Ovary (tissue), 9 donors: ENCODE data around the gene NKD2. TPM values are rescaled to one million over a fixed set of nuclear protein-coding genes. Genes with fewer than 3 reads are reported as not detected.
A peak's percentile ranks its signal among the peaks of the same experiment; 100 is the strongest.

Source experiments
- DNase-seq, 5 donors: peaks; one replicate each; pipeline ENCODE4 v3.0.0-alpha.2; 2019 to 2020
- H3K27ac ChIP-seq, 2 donors: fragments of 200-600 bp; one replicate each; pipeline versions ENCODE4 v1.5.1 to v1.8.0; 2019 to 2022
- H3K27me3 ChIP-seq: fragments of 200-600 bp; one replicate; pipeline ENCODE4 v1.8.0; 2022
- H3K36me3 ChIP-seq: fragments of 200-600 bp; sonication (generic); one replicate; pipeline ENCODE4 v1.5.1; 2019
- H3K4me1 ChIP-seq: one replicate; pipeline ENCODE4 v1.8.1; 2013; ENCODE audit warnings: mild to moderate bottlenecking, moderate library complexity; ENCODE audit not compliant: insufficient read depth
- H3K4me3 ChIP-seq: fragments of 200-600 bp; sonication (generic); one replicate; pipeline ENCODE4 v1.5.1; 2017
- H3K9me3 ChIP-seq, 2 donors: fragments of 200-600 bp in 1 of 2; sonication (generic) in 1 of 2; one replicate each; pipeline versions ENCODE4 v1.5.1 to v1.8.1; 2013 to 2019; ENCODE audit warnings: mild to moderate bottlenecking in 1 of 2, moderate library complexity in 1 of 2
- CTCF ChIP-seq, 3 donors: fragments of 450-650 bp in 2 of 3; fragments of 200-600 bp in 1 of 3; IDR thresholded peaks; one replicate each; pipeline versions ENCODE4 v1.5.1 to v1.8.0; 2016 to 2022; ENCODE audit warnings: antibody characterized with exemption in 3 of 3, mild to moderate bottlenecking in 1 of 3
- EP300 ChIP-seq: sonication (generic); formaldehyde crosslinking; IDR thresholded peaks from one replicate; pipeline ENCODE4 v1.6.1; 2017; ENCODE audit warnings: antibody characterized with exemption
- POLR2A ChIP-seq: fragments of 450-650 bp; IDR thresholded peaks from one replicate; pipeline ENCODE4 v1.6.1; 2017; ENCODE audit warnings: antibody characterized with exemption, mild to moderate bottlenecking, moderate library complexity
- WGBS, 3 donors: extraction: QIAGEN DNeasy Blood & Tissue Kit in 1 of 3; methylation state at CpG; one replicate each; pipeline versions ENCODE4 v1.1.5 to v1.1.7; 2013 to 2017; 5-methylcytosine and 5-hydroxymethylcytosine counted together
- intact Hi-C, 4 donors: fragments of 100-400 bp; cut with DNase I; formaldehyde crosslinking; loops; one replicate each; pipeline versions ENCODE4 v1.11.0 to v1.15.1; 2022 to 2023
- polyA plus RNA-seq, 2 donors: library from polyadenylated mRNA; stranded (reverse); fragments of 200-250 nt in 1 of 2; fragments of 350-450 nt in 1 of 2; fragmentation: Illumina TruSeq in 1 of 2; extraction: RNeasy Lipid Tissue Mini Kit (QIAGEN cat#74804) in 1 of 2; gene quantifications; one replicate each; pipeline ENCODE4 v1.2.3, GENCODE V29; 2013 to 2014
- total RNA-seq, 7 donors: library from RNA; depleted of rRNA in 2 of 7; stranded (reverse); fragments of >200 nt in 2 of 7; fragmentation: NEBNext Ultra II Directional in 3 of 7; extraction: Animal tissue kit (Norgen Biotek cat#: 25700) in 3 of 7; gene quantifications; one replicate each; pipeline versions ENCODE4 v1.1.0 to v1.2.4, GENCODE V29; 2016 to 2023
- donor health status: DM: no; HTN: no; CAD: no; lungs with moderate emphysema.
- donor health status: DM: no; HTN: no; CAD: no.
- donor health status: Bipolar disorder and iron deficiency.
- donor health status: DM: yes; HTN: yes; CAD: no.
- donor health status: DM: no; HTN: no; CAD: no.
- donor health status: DM: yes; HTN: yes; CAD: no.

Gene NKD2
- total and polyA plus RNA-seq, 9 donors, result 0.33 to 17.2 (median 1.4) TPM; not detected in 1

GRCh38 chr5:1038417-1039209, 30.0 kb downstream of the NKD2 start:
- H3K4me1 ChIP-seq, result no peaks in the 10 kb centered on the region
- intact Hi-C loops, result no loop called here
- no peak overlapping the region for H3K4me3 ChIP-seq
- no peaks in the 10 kb centered on the region for H3K9me3 ChIP-seq
- TF ChIP-seq POLR2A, result no peak
- no peak for TF ChIP-seq EP300
- TF ChIP-seq CTCF (IDR thresholded peaks at IDR 0.05), result no peak
- 83 to 88% (median 84%) methylated on average over 28 of the region's 28 CpGs for WGBS, 3 donors
- DNase-seq, result peak in 1 of 5 donors; percentile 11
- H3K36me3 ChIP-seq, result no peaks in the 10 kb centered on the region
- no peak overlapping the region for H3K27ac ChIP-seq
- H3K27me3 ChIP-seq, result no peaks in the 10 kb centered on the region

GRCh38 chr5:1039210-1039548, 30.6 kb downstream of the NKD2 start:
- Histone ChIP-seq H3K9me3 (no peaks in the 10 kb centered on the region), H3K27me3 (no peaks in the 10 kb centered on the region), H3K4me1 (no peaks in the 10 kb centered on the region), H3K4me3 (no peak overlapping the region), H3K36me3 (no peaks in the 10 kb centered on the region), H3K27ac (no peak overlapping the region)
- intact Hi-C loops, result no loop called here
- no peak for TF ChIP-seq POLR2A
- no peak for TF ChIP-seq CTCF (IDR thresholded peaks at IDR 0.05)
- TF ChIP-seq EP300, result no peak
- 79 to 91% (median 85%) methylated on average over 16 of the region's 16 CpGs for WGBS, 3 donors
- DNase-seq, result peak in 1 of 5 donors; percentile 6

DNA sequence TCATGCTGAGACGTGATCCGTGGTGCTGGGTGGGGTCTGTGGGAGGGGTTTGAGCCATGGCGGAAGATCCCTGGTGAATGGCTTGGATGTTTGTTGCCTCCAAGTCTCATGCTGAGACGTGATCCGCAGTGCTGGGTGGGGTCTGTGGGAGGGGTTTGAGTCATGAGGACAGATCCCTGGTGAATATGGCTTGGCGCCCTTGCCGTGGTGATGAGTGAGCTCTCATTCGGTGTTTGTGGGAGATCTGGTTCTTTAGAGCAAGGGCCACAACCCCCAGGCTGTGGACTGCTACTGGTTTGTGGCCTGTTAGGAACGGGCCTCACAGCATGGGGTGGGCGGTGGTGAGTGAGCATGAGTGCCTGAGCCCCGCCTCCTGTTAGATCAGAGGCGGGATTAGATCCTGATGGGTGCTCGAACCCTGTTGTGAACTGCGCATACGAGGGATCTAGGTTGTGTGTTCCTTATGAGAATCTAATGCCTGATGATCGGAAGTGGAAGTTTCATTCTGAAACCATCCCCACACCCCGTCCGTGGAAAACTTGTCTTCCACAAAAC, 31.2 kb downstream of the NKD2 start:
- 86 to 94% (median 92%) methylated on average over 17 to 18 of the region's 18 CpGs for WGBS, 3 donors
- intact Hi-C loops, result no loop called here
- no peaks in the 10 kb centered on the region for H3K9me3 ChIP-seq
- no peaks in the 10 kb centered on the region for H3K4me1 ChIP-seq
- H3K27me3 ChIP-seq, result no peaks in the 10 kb centered on the region
- no peak overlapping the region for H3K27ac ChIP-seq
- DNase-seq, result peak in 1 of 5 donors; percentile 7
- no peaks in the 10 kb centered on the region for H3K36me3 ChIP-seq
- H3K4me3 ChIP-seq, result no peak overlapping the region
- TF ChIP-seq EP300 (no peak), POLR2A (no peak), CTCF (IDR thresholded peaks at IDR 0.05) (no peak)

DNA sequence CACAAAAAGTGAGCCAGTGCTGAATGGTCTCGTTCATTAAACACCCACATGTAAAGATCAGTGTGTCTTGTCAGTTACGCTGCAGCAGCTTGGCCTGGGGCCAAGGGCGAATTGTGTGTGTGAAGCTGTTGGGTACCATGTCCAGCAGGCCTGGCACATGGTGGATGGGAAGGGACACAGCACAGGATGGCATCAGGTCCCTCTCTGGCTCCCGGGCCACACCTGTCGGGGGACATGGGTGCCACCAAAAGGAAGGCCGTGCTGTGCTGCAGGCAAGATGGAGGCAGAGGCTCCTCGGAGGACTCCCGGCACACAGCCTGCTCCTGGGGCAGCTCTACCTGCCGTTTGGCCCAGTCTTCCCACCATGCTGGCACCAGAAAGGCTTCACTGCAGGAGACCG, 32.0 kb downstream of the NKD2 start:
- Histone ChIP-seq H3K4me1 (no peaks in the 10 kb centered on the region), H3K27me3 (no peaks in the 10 kb centered on the region), H3K36me3 (no peaks in the 10 kb centered on the region), H3K27ac (no peak overlapping the region), H3K4me3 (no peak overlapping the region), H3K9me3 (no peaks in the 10 kb centered on the region)
- DNase-seq, result peak in 1 of 5 donors; percentile 18
- intact Hi-C loops, result no loop called here
- WGBS, 3 donors, result 88 to 91% (median 90%) methylated on average over 10 of the region's 10 CpGs
- TF ChIP-seq CTCF (IDR thresholded peaks at IDR 0.05) (no peak), POLR2A (no peak), EP300 (no peak)
